ENCODE results near the gene ZGPAT.

GRCh38 chr20:63718996-63719395 lies 11.2 kb downstream of the ZGPAT start:
- TF ChIP-seq CTCF (IDR thresholded peaks at IDR 0.05) (no peak), POLR2AphosphoS5 (IDR thresholded peaks at IDR 0.05) (no peak), POLR2A (IDR thresholded peaks at IDR 0.05; ENCODE audit: low read depth) (no peak), EP300 (IDR thresholded peaks at IDR 0.05) (no peak)
